Tibial artery (tissue), 4 donors: ENCODE measurements around the gene FBF1.

Experiments
- DNase-seq, 2 donors: peaks; one replicate each; pipeline ENCODE4 v3.0.0-alpha.2; 2019
- H3K27ac ChIP-seq, 2 donors: fragments of 200-600 bp; sonication (generic) in 1 of 2; 1 replicate in 1 of 2; 2 replicates in 1 of 2; pipeline ENCODE4 v1.5.1; 2018 to 2019; ENCODE audit warnings: mild to moderate bottlenecking in 1 of 2
- H3K27me3 ChIP-seq, 2 donors: fragments of 200-600 bp; sonication (generic) in 1 of 2; one replicate each; pipeline versions ENCODE4 v1.5.1 to v1.6.0; 2016 to 2019
- H3K36me3 ChIP-seq, 3 donors: fragments of 200-600 bp; sonication (generic) in 2 of 3; one replicate each; pipeline ENCODE4 v1.5.1; 2016 to 2019; ENCODE audit warnings: mild to moderate bottlenecking in 2 of 3
- H3K4me1 ChIP-seq, 4 donors: fragments of 200-600 bp; sonication (generic) in 2 of 4; 1 replicate in 3 of 4; 2 replicates in 1 of 4; pipeline ENCODE4 v1.5.1; 2016 to 2019
- H3K4me3 ChIP-seq, 2 donors: fragments of 200-600 bp; sonication (generic) in 1 of 2; 1 replicate in 1 of 2; 2 replicates in 1 of 2; pipeline ENCODE4 v1.5.1; 2018 to 2019; ENCODE audit warnings: mild to moderate bottlenecking in 2 of 2
- H3K9me3 ChIP-seq, 3 donors: fragments of 200-600 bp; sonication (generic) in 1 of 3; one replicate each; pipeline ENCODE4 v1.5.1; 2016 to 2019
- intact Hi-C: fragments of 100-400 bp; cut with DNase I; formaldehyde crosslinking; loops from one replicate; pipeline ENCODE4 v1.15.0; 2023; ENCODE audit warnings: low total_unique reads
- TF ChIP-seq, protein P1 (sequence below), 2 experiments: fragments of 200-600 bp in 1 of 2; fragments of 450-650 bp in 1 of 2; IDR thresholded peaks; one replicate each; pipeline ENCODE4 v1.5.1; 2017 to 2019; ENCODE audit warnings: antibody characterized with exemption in 2 of 2, mild to moderate bottlenecking in 1 of 2, moderate library complexity in 1 of 2

FBF1 gene

DNA sequence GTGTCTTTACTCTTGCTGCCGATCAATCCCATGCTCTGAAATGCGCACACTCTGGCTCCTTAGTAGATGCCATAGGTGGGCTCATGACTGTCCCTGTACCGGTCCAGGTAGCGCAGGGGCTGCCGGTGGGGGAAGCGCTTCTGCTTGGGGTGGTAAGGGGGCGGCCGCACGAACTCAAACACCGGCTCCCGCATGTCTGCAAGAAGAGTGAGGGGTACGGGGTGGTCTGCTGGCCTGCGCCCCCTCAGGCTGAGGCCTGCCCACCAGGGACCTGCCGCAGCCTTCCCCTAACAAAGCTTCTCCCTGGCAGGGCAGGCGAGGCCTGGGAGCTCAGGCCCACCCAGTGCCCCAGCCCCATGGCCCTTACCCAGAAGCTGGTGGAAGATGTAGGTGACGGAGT, 42.1 kb downstream of the FBF1 start:
- Histone ChIP-seq H3K9me3 (no peaks in the 10 kb centered on the region), H3K36me3 (peaks cover 22 to 53% (median 49%) of the 10 kb centered on the region in 3 donors), H3K4me3 (no peak overlapping the region), H3K27me3 (no peaks in the 10 kb centered on the region), H3K4me1 (peaks cover 0 to 36% (median 23%) of the 10 kb centered on the region in 4 donors), H3K27ac (no peak overlapping the region)
- intact Hi-C loops: no loop called here
- no peak for DNase-seq
- TF ChIP-seq, protein P1, sequence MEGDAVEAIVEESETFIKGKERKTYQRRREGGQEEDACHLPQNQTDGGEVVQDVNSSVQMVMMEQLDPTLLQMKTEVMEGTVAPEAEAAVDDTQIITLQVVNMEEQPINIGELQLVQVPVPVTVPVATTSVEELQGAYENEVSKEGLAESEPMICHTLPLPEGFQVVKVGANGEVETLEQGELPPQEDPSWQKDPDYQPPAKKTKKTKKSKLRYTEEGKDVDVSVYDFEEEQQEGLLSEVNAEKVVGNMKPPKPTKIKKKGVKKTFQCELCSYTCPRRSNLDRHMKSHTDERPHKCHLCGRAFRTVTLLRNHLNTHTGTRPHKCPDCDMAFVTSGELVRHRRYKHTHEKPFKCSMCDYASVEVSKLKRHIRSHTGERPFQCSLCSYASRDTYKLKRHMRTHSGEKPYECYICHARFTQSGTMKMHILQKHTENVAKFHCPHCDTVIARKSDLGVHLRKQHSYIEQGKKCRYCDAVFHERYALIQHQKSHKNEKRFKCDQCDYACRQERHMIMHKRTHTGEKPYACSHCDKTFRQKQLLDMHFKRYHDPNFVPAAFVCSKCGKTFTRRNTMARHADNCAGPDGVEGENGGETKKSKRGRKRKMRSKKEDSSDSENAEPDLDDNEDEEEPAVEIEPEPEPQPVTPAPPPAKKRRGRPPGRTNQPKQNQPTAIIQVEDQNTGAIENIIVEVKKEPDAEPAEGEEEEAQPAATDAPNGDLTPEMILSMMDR (IDR thresholded peaks at IDR 0.05): no peak

DNA sequence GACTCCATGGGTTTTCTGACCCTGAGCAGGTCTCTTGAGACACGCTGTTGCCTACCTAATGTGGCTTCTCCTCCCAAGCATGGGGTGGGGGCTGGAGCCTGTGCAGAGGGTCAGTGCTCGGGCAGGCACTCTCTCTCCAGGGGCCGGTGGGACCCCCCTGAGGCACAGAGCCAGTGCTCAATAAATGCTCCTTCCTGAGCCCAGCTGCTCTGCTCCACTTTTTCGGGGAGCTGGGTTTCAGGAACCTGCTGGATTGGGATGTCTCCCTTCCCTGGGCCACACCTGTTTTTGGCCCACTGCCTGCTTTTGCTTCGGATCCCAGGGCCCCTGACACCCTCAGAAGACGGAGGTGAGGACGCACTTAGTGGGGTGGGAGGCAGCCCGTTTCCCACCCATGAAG, 42.8 kb downstream of the FBF1 start:
- TF ChIP-seq, protein P1 (IDR thresholded peaks at IDR 0.05): no peak
- H3K27ac ChIP-seq: peak overlapping the region in 1 of 2 donors; percentile 98
- no peaks in the 10 kb centered on the region for H3K9me3 ChIP-seq
- intact Hi-C loops: no loop called here
- no peak overlapping the region for H3K4me3 ChIP-seq
- DNase-seq: no peak
- H3K4me1 ChIP-seq: peaks cover 0 to 32% (median 21%) of the 10 kb centered on the region in 4 donors
- H3K36me3 ChIP-seq: peaks cover 22 to 53% (median 49%) of the 10 kb centered on the region in 3 donors
- H3K27me3 ChIP-seq: no peaks in the 10 kb centered on the region

DNA sequence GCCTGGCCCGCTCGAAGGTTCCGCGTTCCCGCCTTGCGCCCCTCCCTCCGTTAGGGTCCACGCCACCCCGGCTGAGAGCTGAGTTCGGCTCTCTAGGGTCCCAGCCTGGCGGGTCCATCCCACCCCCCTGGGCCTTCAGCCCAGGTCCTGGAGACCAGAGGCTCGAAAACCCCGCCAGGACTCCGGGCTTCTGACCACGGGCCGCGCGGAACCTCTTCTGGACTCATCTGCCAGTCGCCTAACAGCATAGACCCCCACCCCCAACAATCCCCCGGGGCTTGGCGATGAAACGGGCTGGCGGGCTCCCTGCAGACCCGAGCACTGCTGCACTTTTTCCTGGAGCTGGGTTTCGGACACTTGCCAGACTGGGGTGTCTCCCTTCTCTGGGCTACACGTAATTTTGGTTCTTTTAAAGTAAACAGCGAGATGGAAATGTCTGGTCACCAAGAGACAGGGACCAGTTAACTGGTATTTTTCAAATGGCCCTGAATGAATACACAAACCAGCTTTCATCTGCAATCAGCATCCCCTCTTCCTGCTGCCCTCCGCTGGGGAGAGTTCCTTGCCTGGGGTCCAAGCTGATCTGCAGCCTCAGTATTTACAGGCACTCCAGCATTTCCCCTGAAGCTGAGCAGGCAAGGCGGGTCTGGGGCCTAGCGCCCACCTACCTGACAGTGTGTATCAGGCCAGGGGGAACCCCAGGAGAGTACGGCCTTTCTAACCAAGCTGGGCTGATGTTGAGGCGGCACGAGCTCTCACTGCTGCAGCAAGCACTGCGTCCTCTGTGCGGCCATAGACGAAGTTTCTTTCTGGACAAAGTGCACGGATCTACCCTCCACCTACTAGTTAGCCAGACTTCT, 43.5 kb downstream of the FBF1 start:
- peak overlapping the region; percentile 90 to 98 for H3K27ac ChIP-seq
- peaks cover 0 to 32% (median 21%) of the 10 kb centered on the region in 4 donors for H3K4me1 ChIP-seq
- H3K9me3 ChIP-seq: no peaks in the 10 kb centered on the region
- peak overlapping the region; percentile 63 to 81 for H3K4me3 ChIP-seq
- H3K36me3 ChIP-seq: peaks cover 22 to 52% (median 43%) of the 10 kb centered on the region in 3 donors
- TF ChIP-seq, protein P1 (IDR thresholded peaks at IDR 0.05): no peak
- H3K27me3 ChIP-seq: no peaks in the 10 kb centered on the region
- intact Hi-C loops: no loop called here
- DNase-seq: peak; percentile 48 to 78

DNA sequence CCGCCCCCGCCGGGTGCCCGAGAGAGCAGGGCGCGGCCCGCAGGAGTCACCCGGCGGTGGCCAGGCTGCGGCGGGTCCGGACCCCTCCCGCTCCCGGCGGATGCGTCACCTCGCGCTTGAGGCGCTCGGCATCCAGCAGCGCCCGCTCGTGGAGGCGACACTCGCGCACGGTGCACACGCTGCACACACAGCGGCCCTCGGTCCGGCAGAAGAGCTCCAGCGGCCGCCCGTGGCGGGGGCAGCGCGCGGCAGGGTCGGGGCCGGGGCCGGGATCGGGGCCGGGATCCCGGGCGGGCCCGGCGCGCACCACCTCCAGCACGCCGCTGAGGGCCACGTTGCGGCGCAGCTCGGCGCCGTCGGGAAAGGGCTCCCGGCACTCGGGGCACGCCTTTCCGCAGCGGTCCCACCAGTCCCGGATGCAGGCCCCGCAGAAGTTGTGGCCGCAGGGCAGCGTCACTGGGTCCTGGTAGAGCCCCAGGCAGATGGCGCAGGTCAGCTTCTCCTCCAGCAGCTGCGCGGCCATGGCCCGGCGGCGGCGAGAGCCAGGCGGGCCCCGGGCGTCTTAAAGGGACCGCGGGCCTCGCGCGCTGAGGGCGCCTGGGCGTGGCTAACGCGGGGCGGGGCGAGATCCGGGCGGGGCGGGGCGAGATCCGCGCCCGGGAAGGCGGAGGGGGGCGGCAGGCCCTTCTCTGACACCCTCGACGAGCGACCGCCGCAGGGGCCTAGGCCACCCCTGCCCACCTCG, 44.3 kb downstream of the FBF1 start, which contains the start of gene TRIM65:
TRIM65 (minus strand) TSS at position 537 of the 745 bp plus-strand sequence; CDS start at position 523, 14 bp downstream.
- DNase-seq: peak; percentile 83 to 94
- no peaks in the 10 kb centered on the region for H3K27me3 ChIP-seq
- H3K27ac ChIP-seq: peak within 1 kb of the TSS; percentile 90 to 98
- H3K9me3 ChIP-seq: no peaks in the 10 kb centered on the region
- peaks cover 18 to 52% (median 41%) of the 10 kb centered on the region in 3 donors for H3K36me3 ChIP-seq
- H3K4me1 ChIP-seq: peaks cover 0 to 32% (median 21%) of the 10 kb centered on the region in 4 donors
- H3K4me3 ChIP-seq: peak within 1 kb of the TSS; percentile 63 to 81
- intact Hi-C loops: no loop called here
- TF ChIP-seq, protein P1 (IDR thresholded peaks at IDR 0.05): peak; percentile 26 to 48

DNA sequence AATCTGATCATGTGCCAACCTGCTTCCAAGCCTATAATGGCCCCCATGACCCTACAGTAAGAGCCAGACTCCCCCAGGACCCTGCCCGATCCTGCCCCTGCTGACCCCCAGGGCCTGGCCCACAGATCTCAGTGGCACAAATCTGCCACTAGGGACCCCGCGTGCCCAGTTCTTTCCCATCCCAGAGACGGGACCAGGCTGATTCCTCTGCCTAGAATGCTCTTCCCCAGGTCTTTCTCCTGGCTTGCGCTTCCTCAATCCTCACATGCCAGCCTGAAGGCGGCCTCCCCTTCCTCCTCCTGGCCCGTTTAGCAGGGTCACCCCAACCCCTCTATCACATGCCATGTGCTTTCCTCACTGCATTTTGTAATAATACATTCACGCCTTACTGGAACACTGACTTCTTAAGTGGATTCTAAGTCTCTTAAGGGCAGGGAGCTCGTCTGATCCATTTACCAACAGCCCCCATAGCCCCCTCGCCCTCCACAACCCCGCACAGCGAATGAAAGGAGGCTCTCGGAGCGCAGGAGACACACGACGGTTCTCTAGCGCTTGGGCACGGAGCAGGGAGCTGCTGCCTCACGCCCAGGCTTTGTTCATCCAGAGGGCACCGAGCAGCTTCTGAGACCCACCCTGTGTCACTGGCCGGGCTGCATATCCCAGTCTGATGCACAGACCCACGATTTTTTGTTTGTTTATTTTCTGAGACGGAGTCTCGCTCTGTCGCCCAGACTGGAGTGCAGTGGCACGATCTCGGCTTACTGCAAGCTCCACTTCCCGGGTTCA, 45.3 kb downstream of the FBF1 start:
- Histone ChIP-seq H3K9me3 (no peaks in the 10 kb centered on the region), H3K4me1 (peaks cover 0 to 32% (median 21%) of the 10 kb centered on the region in 4 donors), H3K27ac (peak overlapping the region; percentile 90 to 98), H3K27me3 (no peaks in the 10 kb centered on the region), H3K4me3 (peak overlapping the region; percentile 63 to 81), H3K36me3 (peaks cover 9 to 52% (median 41%) of the 10 kb centered on the region in 3 donors)
- intact Hi-C loops: no loop called here
- TF ChIP-seq, protein P1 (IDR thresholded peaks at IDR 0.05): peak in 1 of 2 experiments; percentile 22
- no peak for DNase-seq
